ENCODE results near the gene TUBG2.

GRCh38 chr17:42659079-42659931 lies at the start of gene TUBG2:
- TF ChIP-seq CTCF (conservative IDR thresholded peaks at IDR 0.05; ENCODE audit: low read length): no peak
- TF ChIP-seq EZH2phosphoT487 (IDR thresholded peaks at IDR 0.05; ENCODE audit: borderline replicate concordance, low read depth, low read length): no peak

Measured in OCI-LY7 (cell line).